NCI-H446 treated with DMSO at 0.1 percent for 48 hours (cell line): ENCODE data around the gene OR52E5.

Experiments
- DNase-seq: peaks from one replicate; lab custom pipeline; 2025; lab: John Stamatoyannopoulos, UW

Gene OR52E5

GRCh38 chr11:5933116-5933515 is 40.1 kb downstream of the OR52E5 start:
- DNase-seq, result no peak

DNA sequence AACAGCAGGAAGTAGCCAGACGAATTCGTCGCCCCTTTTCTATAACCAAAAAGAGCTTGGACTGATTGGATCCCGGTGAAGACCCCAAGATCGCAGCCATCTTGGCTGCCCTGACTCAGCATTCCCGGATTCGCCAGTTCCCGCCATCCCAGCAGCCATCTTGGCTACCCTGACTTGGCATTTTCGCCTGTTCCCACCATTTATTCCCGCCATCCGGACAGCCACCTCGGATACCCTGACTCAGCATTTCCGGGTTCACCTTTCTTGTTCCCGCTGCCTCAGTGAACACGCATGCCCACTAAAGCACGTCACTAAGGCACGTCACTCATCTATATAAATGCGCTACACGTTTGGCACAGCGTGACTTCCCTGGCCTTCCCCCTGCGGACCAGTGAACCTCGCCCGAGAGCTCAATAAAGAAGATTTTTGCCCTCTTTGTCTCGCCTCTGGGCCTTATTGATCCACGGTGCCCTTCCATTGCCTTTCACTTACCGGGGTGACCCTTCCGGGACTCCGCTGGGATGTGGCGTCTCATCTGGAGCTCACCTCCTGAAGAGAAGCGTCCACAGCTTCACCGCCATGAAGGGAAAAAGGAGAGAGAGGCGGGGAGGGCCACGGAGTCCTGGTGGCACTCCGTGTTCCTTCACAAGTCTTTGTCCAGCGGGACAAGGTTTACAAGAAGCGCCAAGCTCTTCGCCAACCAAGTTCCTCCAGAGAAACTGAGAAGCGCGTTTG is 45.0 kb downstream of the OR52E5 start:
- DNase-seq, result no peak

GRCh38 chr11:5938603-5938965 is 45.6 kb downstream of the OR52E5 start:
- DNase-seq, result no peak

GRCh38 chr11:5940748-5941147 is 47.7 kb downstream of the OR52E5 start:
- DNase-seq, result no peak

DNA sequence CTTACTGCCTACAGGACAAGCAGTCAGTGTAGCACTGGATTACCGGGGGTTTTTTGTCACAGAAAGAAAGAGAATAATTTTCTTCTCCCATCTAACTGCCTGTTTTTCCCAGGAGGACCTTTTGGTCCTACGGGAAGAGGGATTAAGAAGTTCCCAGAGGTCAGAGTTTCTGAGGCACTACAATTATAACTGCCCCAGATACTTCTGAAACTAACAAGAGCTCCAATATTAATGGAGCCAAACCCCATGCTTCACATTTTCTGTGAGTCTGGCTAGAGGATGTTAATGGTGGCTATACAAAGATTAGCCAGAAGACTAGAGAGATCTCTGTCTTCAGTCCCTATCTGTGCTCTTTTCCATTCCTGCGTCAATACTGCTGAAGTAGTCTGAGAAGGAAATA is 48.9 kb downstream of the OR52E5 start, which contains the start of gene OR56A3:
Gene OR56A3 (plus strand): TSS at position 301 of the 400 bp plus-strand sequence. CDS start 5,096 bp downstream, outside the sequence.
- no peak for DNase-seq
